ENCODE measurements around the gene SPCS1.

The SPCS1 gene

GRCh38 chr3:52695798-52696671 is 9.9 kb upstream of the SPCS1 start:
- Histone ChIP-seq H3K4me2 (ENCODE audit: low read length) (no peak overlapping the region), H3K9me3 (replicated peaks; ENCODE audit: low read length) (no peaks in the 10 kb centered on the region), H3K36me3 (ENCODE audit: insufficient read depth, low read length) (peaks cover 72% of the 10 kb centered on the region), H3K27me3 (ENCODE audit: control insufficient read depth, insufficient read depth, low read length) (no peaks in the 10 kb centered on the region), H3K4me3 (ENCODE audit: low read length) (no peak overlapping the region), H3K4me1 (ENCODE audit: control insufficient read depth, insufficient read depth, low read length) (peaks cover 10% of the 10 kb centered on the region), H3K9ac (ENCODE audit: low read depth, low read length) (no peak overlapping the region)

- no peaks in the 10 kb centered on the region for H3K27me3 ChIP-seq (ENCODE audit: control insufficient read depth, insufficient read depth, low read length)
- H3K4me2 ChIP-seq (ENCODE audit: low read length): no peak overlapping the region
- H3K4me1 ChIP-seq (ENCODE audit: control insufficient read depth, insufficient read depth, low read length): peaks cover 10% of the 10 kb centered on the region
- no peak overlapping the region for H3K9ac ChIP-seq (ENCODE audit: low read depth, low read length)
- no peaks in the 10 kb centered on the region for H3K9me3 ChIP-seq (replicated peaks; ENCODE audit: low read length)
- no peak overlapping the region for H3K4me3 ChIP-seq (ENCODE audit: low read length)
- H3K36me3 ChIP-seq (ENCODE audit: insufficient read depth, low read length): peaks cover 65% of the 10 kb centered on the region
Measured at GRCh38 chr3:52696830-52697631, 8.9 kb upstream of the SPCS1 start.

DNA sequence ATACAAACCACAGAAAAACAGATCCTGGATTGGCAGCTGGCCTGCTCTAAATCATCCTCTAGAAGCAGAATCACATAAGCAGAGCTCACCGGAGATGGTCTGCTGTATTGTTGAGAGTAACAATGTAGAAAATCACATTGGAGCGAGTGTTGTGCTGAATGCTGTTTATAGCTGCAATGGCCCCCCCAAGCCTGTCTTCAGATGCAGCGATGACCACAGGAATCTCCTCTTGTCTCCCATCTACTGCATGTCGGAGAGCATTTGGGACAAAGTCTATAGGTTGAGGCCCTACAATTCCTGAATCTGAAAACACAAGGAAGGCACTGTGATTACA is 8.3 kb upstream of the SPCS1 start:
- H3K9ac ChIP-seq (ENCODE audit: low read depth, low read length): no peak overlapping the region
- peaks cover 10% of the 10 kb centered on the region for H3K4me1 ChIP-seq (ENCODE audit: control insufficient read depth, insufficient read depth, low read length)
- H3K4me2 ChIP-seq (ENCODE audit: low read length): no peak overlapping the region
- no peak overlapping the region for H3K4me3 ChIP-seq (ENCODE audit: low read length)
- no peaks in the 10 kb centered on the region for H3K27me3 ChIP-seq (ENCODE audit: control insufficient read depth, insufficient read depth, low read length)
- H3K36me3 ChIP-seq (ENCODE audit: insufficient read depth, low read length): peaks cover 60% of the 10 kb centered on the region
- no peaks in the 10 kb centered on the region for H3K9me3 ChIP-seq (replicated peaks; ENCODE audit: low read length)

GRCh38 chr3:52703341-52703740 is 2.6 kb upstream of the SPCS1 start:
- H3K9me3 ChIP-seq (replicated peaks; ENCODE audit: low read length): no peaks in the 10 kb centered on the region
- H3K4me2 ChIP-seq (ENCODE audit: low read length): peak overlapping the region; percentile 86
- H3K27me3 ChIP-seq (ENCODE audit: control insufficient read depth, insufficient read depth, low read length): no peaks in the 10 kb centered on the region
- peaks cover 15% of the 10 kb centered on the region for H3K4me1 ChIP-seq (ENCODE audit: control insufficient read depth, insufficient read depth, low read length)
- peak overlapping the region; percentile 97 for H3K9ac ChIP-seq (ENCODE audit: low read depth, low read length)
- H3K4me3 ChIP-seq (ENCODE audit: low read length): peak overlapping the region; percentile 98
- peaks cover 14% of the 10 kb centered on the region for H3K36me3 ChIP-seq (ENCODE audit: insufficient read depth, low read length)

DNA sequence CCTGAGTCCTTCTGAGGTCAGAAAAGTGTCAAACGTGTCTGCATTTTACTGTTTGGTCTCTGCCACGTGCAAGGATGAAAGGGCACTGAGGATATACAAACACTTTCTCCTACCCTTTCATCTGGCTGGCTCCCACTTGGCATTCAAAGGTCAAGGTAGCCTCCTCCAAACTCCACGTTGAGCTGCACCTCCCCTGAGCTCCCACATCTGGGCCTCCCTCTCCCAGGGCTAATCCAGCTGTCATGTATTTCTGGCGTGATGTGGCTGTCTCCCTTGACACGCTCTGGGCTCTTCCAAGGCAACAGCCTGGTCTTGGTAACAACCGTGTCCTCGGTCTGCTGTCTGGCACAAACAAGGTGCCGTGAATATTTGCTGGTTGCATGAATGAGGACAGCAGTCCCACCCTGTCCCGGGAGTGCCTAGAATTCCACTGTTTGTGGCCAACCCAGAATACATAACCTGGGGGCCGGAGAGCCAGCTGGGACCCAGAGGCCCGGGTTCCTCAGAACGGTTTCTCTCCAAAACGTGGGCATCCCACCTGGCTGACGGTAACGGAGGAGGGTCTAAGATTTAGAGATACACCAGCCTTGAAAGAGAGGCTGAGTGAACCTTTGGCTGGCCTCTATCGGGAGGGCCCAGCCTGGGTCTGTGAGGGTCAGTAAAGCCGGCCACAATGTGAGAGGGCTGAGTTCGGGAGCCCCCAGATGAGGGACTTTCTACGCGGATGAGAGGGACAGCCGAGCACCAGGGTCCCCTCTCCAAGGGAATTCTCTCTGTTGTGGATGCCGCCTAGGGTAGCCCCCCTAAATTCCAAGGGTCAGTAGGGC is 1.1 kb upstream of the SPCS1 start:
- Histone ChIP-seq H3K9ac (ENCODE audit: low read depth, low read length) (peak overlapping the region; percentile 97), H3K36me3 (ENCODE audit: insufficient read depth, low read length) (peaks cover 16% of the 10 kb centered on the region), H3K4me2 (ENCODE audit: low read length) (peak overlapping the region; percentile 86), H3K4me3 (ENCODE audit: low read length) (peak overlapping the region; percentile 98), H3K4me1 (ENCODE audit: control insufficient read depth, insufficient read depth, low read length) (peaks cover 15% of the 10 kb centered on the region), H3K27me3 (ENCODE audit: control insufficient read depth, insufficient read depth, low read length) (no peaks in the 10 kb centered on the region), H3K9me3 (replicated peaks; ENCODE audit: low read length) (no peaks in the 10 kb centered on the region)

- Histone ChIP-seq H3K27me3 (ENCODE audit: control insufficient read depth, insufficient read depth, low read length) (no peaks in the 10 kb centered on the region), H3K9me3 (replicated peaks; ENCODE audit: low read length) (no peaks in the 10 kb centered on the region), H3K4me1 (ENCODE audit: control insufficient read depth, insufficient read depth, low read length) (peaks cover 15% of the 10 kb centered on the region), H3K36me3 (ENCODE audit: insufficient read depth, low read length) (peaks cover 12% of the 10 kb centered on the region), H3K4me3 (ENCODE audit: low read length) (peak overlapping the region; percentile 98), H3K4me2 (ENCODE audit: low read length) (peak overlapping the region; percentile 86), H3K9ac (ENCODE audit: low read depth, low read length) (peak overlapping the region; percentile 97)
Measured at GRCh38 chr3:52705438-52705687, 543 bp upstream of the SPCS1 start.

DNA sequence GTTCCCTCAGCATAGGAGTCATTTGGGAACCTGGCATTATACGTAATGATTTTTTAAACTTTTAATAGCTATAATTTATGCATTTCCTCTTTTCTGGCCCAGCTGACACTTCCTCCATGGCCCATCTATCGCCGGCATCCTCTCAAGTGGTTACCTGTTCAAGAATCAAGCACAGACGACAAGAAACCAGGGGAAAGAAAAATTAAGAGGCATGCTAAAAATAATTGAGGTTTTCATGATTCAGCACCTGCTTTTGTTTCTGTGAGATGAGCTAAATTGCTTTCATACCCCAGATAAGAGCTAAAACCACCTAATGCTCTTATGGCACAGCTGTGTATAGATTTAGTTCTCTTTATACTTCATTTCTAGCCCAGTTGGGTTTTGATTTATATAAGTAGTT is 1.7 kb downstream of the SPCS1 start:
- Histone ChIP-seq H3K36me3 (ENCODE audit: insufficient read depth, low read length) (peaks cover 12% of the 10 kb centered on the region), H3K4me2 (ENCODE audit: low read length) (peak overlapping the region; percentile 86), H3K4me3 (ENCODE audit: low read length) (no peak overlapping the region), H3K9me3 (replicated peaks; ENCODE audit: low read length) (no peaks in the 10 kb centered on the region), H3K27me3 (ENCODE audit: control insufficient read depth, insufficient read depth, low read length) (no peaks in the 10 kb centered on the region), H3K4me1 (ENCODE audit: control insufficient read depth, insufficient read depth, low read length) (peaks cover 15% of the 10 kb centered on the region), H3K9ac (ENCODE audit: low read depth, low read length) (peak overlapping the region; percentile 97)

- Histone ChIP-seq H3K36me3 (ENCODE audit: insufficient read depth, low read length) (peaks cover 12% of the 10 kb centered on the region), H3K27me3 (ENCODE audit: control insufficient read depth, insufficient read depth, low read length) (no peaks in the 10 kb centered on the region), H3K4me2 (ENCODE audit: low read length) (no peak overlapping the region), H3K9me3 (replicated peaks; ENCODE audit: low read length) (no peaks in the 10 kb centered on the region), H3K9ac (ENCODE audit: low read depth, low read length) (no peak overlapping the region), H3K4me3 (ENCODE audit: low read length) (no peak overlapping the region), H3K4me1 (ENCODE audit: control insufficient read depth, insufficient read depth, low read length) (peaks cover 8% of the 10 kb centered on the region)
Measured at GRCh38 chr3:52710512-52710911, 4.6 kb downstream of the SPCS1 start.

DNA sequence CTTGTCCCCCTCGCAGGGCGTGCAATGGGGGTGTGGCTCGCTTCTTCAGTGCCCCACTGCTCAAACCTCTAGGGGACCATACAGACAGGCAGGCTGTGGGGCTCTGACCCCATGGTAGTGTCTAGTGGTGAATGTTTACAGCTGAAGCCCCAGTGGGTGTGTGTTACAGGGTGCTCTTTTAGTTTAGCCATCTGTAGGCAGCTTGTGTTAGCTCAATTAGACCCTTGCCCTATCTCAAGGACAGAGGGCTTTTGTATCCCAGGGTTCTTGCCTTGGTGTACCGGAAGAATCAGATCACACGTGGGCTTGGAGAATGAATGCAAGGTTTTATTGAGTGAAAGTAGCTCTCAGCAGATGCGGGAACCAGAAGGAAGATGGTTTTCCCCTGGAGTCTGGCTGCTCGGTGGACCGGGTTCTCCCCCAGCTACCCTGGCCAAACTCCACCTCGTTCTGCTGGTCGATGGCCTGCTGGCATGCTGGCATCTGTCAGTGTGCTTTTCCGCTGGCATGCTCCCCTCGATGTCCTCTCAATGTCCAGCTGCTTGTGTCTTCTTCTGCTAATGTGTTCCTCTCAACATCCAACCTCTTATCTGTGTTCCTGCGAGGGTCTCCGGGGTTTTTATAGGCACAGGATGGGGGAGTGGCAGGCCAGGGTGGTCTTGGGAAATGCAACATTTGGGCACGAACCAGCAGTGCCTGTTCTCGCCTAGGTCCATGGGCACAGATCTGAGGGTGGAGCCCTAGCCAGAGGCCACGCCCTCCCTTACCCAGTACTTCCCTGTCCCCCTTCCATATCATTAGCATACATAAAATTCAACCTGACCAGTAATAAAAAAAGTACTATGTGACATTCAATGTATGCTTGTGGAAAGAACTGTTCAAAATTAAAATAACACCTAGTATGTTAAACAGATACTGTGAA is 6.6 kb downstream of the SPCS1 start:
- no peak overlapping the region for H3K4me2 ChIP-seq (ENCODE audit: low read length)
- peaks cover 14% of the 10 kb centered on the region for H3K36me3 ChIP-seq (ENCODE audit: insufficient read depth, low read length)

DNA sequence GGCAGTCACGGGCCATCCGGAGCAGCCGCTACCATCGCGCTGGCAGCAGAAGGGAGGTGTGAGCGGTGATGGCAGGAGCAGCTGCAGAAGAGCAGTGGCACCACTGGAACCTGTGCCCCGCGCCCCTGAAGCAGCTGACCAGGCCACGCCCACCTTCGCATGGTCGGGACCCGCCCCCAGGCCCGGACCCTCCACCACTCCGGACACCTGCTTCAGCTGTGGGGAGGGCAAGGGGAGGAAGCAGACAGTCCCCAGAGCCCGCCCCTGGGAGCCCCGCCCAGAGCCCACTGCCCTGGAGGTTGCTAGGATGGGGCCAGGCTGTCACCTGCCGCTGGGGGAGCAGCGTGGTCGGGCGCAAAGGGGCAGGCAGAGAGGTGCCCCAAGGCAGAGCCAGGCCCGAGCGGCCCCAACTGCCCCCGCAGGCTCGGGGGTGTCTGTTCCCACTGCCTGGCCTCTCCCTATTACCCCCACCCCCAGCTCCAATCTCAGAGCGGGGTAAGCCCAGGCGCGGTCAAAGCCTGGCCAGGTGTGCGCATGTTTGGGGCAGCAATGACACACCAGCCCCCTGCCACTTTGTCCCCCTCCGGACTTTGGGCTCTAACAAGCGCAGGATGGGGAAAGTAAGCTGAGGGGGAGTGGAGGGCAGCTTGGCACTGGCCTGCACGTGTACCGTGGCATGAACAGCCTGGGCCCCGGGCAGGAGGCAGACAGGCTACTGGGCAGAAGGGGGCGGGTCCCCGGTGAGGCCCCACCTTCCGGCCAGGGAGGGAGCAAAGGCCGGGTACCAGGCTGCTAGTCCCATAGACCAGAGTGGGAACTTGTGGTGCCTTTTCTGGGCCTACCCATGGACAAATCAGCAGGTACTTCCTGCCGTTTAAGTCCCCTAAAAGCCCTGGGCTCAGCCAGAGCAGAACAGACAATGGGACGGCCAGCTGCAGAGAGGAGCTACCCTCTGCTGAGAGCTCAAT is 8.7 kb downstream of the SPCS1 start:
- Histone ChIP-seq H3K9me3 (replicated peaks; ENCODE audit: low read length) (no peaks in the 10 kb centered on the region), H3K9ac (ENCODE audit: low read depth, low read length) (no peak overlapping the region), H3K27me3 (ENCODE audit: control insufficient read depth, insufficient read depth, low read length) (no peaks in the 10 kb centered on the region), H3K4me2 (ENCODE audit: low read length) (no peak overlapping the region), H3K4me1 (ENCODE audit: control insufficient read depth, insufficient read depth, low read length) (no peaks in the 10 kb centered on the region), H3K36me3 (ENCODE audit: insufficient read depth, low read length) (peaks cover 7% of the 10 kb centered on the region), H3K4me3 (ENCODE audit: low read length) (no peak overlapping the region)

More for the DNA sequence above, 6.6 kb downstream of the SPCS1 start:
- Histone ChIP-seq H3K27me3 (ENCODE audit: control insufficient read depth, insufficient read depth, low read length) (no peaks in the 10 kb centered on the region), H3K4me3 (ENCODE audit: low read length) (no peak overlapping the region), H3K4me1 (ENCODE audit: control insufficient read depth, insufficient read depth, low read length) (peaks cover 2% of the 10 kb centered on the region), H3K9me3 (replicated peaks; ENCODE audit: low read length) (no peaks in the 10 kb centered on the region), H3K9ac (ENCODE audit: low read depth, low read length) (no peak overlapping the region)

All from skeletal muscle satellite cell (primary cell).